Measurements from ENCODE around the gene CYP46A1.

CYP46A1 gene

DNA sequence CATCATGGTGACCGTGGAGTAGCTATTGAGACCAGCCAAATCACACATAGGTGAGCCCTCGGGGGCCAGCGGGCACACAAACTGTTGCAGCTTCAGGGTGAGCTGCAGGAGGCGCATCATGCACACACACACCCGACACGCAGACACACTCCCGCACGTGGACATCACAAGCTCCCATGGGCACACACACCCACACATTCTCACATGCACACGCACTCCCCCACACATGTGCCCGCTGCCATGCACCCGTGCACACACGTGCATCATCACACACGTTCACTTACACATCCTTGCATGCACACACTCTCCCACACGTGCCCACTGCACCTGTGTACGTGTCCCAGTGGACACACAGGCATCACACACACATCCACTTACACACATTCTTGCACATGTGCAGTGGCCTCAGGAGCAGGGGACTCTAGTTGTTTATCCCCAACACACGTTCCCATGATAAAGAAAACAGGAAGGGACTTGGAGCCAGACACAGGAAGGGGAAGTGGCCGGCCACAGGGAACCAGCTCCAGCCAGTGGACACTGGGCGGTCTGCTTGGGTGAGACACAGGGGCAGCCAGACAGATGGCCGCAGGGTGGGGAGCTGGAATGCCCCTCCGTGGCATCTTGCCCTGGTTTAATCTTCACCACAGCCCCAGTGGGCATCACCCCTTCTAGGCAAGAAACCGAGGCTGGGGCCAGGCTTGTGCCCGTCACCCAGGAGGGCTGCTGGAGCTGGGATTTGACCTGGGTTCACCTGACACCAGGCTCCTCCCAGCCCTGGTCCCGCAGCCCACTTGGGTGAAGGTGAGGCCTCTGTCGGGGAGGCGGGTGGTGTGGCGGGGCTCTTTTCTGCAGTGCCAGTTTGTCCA is 49.7 kb downstream of the CYP46A1 start:
- TF ChIP-seq, protein P1, sequence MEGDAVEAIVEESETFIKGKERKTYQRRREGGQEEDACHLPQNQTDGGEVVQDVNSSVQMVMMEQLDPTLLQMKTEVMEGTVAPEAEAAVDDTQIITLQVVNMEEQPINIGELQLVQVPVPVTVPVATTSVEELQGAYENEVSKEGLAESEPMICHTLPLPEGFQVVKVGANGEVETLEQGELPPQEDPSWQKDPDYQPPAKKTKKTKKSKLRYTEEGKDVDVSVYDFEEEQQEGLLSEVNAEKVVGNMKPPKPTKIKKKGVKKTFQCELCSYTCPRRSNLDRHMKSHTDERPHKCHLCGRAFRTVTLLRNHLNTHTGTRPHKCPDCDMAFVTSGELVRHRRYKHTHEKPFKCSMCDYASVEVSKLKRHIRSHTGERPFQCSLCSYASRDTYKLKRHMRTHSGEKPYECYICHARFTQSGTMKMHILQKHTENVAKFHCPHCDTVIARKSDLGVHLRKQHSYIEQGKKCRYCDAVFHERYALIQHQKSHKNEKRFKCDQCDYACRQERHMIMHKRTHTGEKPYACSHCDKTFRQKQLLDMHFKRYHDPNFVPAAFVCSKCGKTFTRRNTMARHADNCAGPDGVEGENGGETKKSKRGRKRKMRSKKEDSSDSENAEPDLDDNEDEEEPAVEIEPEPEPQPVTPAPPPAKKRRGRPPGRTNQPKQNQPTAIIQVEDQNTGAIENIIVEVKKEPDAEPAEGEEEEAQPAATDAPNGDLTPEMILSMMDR (IDR thresholded peaks at IDR 0.05; ENCODE audit: control insufficient read depth, extremely low read depth, insufficient read depth), result no peak
- no peak for DNase-seq (ENCODE audit: low read depth)

DNA sequence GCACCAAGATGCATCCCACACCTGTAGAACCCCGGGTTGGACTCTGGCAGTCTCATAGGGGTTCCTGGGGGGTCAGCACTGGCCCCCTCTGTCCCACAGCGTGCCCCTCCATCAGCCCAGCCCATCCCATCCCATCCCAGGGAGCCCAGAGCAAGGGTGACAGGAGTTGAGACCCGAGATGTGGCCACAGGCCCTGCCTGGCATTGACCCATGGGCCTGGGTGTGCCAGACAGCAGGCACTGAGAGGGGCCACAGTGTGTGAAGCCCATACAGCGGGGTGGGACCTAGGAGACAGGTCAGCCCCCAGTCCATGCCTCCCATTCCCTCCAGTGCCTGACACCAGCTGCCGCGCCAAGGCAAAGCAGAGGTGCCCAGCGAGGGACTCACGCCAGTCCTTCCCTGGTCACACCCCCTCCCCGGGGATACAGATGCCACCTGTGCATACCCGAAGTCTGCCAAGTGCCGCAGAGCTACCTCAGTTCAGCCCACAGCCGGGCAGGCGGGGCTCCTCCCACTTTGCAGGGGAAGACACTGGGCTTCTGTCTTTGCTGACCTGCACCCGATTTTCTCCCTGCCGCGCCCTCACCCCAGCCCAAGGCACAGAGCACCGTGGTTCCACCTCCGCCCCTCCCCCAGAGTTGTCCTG is 50.4 kb downstream of the CYP46A1 start:
- no peak for DNase-seq (ENCODE audit: low read depth)
- TF ChIP-seq, protein P1 (IDR thresholded peaks at IDR 0.05; ENCODE audit: control insufficient read depth, extremely low read depth, insufficient read depth), result no peak
- H3K4me3 ChIP-seq (ENCODE audit: low read depth, low read length), result no peak overlapping the region

More for the DNA sequence above, 49.7 kb downstream of the CYP46A1 start:
- H3K4me3 ChIP-seq (ENCODE audit: low read depth, low read length), result no peak overlapping the region

DNA sequence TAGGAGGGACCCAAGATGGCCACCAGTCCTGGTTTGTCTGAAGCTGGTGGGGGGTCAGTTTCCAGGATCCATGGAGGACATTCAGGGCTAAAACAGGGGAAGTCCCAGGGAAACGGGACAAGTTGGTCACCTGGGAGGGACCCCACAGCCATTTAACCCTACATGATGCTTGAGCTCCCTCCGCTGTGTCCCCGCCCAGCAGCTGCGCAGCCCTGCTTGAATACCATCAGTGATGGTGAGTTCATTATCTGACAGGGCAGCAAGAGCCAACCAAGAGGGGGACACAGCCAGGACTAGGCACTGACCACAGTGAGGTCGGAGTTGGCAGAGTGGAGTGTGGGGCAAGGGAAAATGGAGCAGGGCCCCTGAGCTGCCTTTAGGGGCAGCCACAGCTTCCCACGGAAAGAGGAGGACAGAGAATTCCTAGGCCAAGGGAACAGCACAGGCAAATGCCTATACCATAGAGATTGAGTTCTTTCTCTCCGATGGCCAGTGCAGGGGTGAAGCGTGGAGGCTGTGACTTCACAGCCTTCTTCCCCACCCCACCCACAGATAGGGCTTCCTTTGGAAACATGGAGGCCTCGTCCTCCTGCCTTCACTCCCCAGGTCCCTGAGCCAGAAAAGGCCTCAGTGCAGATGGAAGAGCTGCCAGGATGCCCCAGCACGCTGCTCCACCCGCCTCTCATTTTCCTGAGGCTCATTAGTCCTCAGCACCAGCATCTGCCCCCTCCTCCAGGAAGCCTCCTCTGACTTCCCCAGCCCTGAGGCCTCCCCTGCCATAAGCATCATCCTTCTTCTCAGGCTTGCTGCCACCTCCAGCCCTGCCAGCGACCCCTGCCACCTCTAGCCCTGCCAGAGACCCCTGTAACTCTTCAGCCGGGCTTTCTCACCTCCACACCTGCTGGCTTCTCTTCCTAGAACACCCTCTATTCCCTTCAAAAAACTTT is 51.4 kb downstream of the CYP46A1 start:
- no peak for DNase-seq (ENCODE audit: low read depth)
- TF ChIP-seq, protein P1 (IDR thresholded peaks at IDR 0.05; ENCODE audit: control insufficient read depth, extremely low read depth, insufficient read depth), result no peak
- H3K4me3 ChIP-seq (ENCODE audit: low read depth, low read length), result no peak overlapping the region

DNA sequence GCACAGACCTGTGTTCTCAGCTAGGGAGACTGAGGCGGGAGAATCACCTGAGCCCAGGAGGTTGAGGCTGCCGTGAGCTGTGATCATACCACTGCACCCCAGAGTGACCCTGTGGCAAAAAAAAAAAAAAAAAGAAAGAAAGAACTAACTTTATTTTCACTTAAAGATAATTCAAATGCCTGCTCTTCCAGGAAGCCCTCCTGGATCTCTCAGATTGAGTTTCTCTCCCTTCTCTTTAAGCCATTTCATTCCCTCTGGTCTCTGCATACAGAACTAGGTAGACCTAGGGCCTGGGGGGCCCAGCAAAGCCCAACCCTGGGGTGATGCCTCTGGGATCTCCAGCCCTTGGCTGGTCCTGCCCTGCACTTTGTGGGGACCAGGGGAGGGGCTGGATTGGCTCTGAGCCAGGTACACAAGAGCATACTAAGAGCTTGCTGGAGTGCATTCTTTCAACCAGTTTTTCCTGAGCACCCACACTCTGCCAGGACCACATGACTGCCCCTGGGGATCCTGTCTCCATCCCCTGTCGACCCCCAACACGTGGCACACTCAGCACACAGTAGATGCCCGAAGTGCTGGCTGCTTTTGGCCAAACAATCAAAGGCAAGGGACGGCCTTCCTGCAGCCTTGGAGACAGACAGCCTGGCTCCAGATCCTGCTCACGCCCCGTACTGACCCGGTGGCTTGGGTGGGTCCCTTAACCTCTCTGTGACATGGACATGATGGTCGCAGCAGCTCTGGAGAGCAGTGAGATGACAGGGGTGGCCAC is 52.7 kb downstream of the CYP46A1 start:
- H3K4me3 ChIP-seq (ENCODE audit: low read depth, low read length), result no peak overlapping the region
- TF ChIP-seq, protein P1 (IDR thresholded peaks at IDR 0.05; ENCODE audit: control insufficient read depth, extremely low read depth, insufficient read depth), result no peak
- no peak for DNase-seq (ENCODE audit: low read depth)

DNA sequence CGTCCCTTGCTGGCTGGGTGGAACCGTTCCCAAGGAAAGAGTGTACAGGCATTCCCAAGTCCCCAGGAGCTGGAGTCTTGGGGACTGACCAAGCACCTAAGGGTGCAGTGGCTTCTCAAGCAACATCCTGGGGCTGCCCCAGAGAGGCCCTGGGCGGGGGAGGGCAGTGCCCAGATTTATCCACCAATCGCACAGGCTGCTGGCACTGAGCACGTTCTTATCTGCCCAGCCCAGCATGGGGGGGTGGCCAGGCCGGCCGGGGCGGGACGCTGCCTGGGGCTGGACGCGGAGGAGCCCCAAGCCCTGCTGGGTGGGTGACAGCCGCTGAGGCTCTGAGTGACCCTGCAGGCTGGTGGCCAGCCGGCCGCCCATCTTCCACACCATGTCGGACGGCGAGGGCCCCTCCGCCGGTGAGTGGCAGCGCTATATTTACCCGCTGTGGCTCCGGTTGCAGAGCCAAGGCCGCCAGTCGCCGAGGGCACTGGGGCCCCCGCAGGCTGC is 53.4 kb downstream of the CYP46A1 start:
- no peak overlapping the region for H3K4me3 ChIP-seq (ENCODE audit: low read depth, low read length)
- no peak for DNase-seq (ENCODE audit: low read depth)
- TF ChIP-seq, protein P1 (IDR thresholded peaks at IDR 0.05; ENCODE audit: control insufficient read depth, extremely low read depth, insufficient read depth), result no peak

All from LNCaP clone FGC (cell line).